Epidermal melanocyte (primary cell): Measurements from ENCODE around the gene GIMAP8.

ENCODE experiments used
- DNase-seq: peaks from one replicate; pipeline ENCODE4 v3.0.0; 2011; ENCODE audit warnings: low spot score; ENCODE audit not compliant: insufficient read length

The GIMAP8 gene

GRCh38 chr7:150450491-150451001 is at the start of gene GIMAP8:
GIMAP8 (plus strand) TSS chr7:150450630; CDS start chr7:150466699, 16,069 bp downstream.
- no peak for DNase-seq

GRCh38 chr7:150400788-150401423 is 49.5 kb upstream of the GIMAP8 start:
- DNase-seq: no peak

- DNase-seq: no peak
Measured at GRCh38 chr7:150401424-150401790, 49.0 kb upstream of the GIMAP8 start.

GRCh38 chr7:150401861-150402631 is 48.4 kb upstream of the GIMAP8 start:
- no peak for DNase-seq

- no peak for DNase-seq
Measured at GRCh38 chr7:150402671-150403321, 47.6 kb upstream of the GIMAP8 start.

GRCh38 chr7:150403376-150404171 is 46.9 kb upstream of the GIMAP8 start:
- DNase-seq: no peak

GRCh38 chr7:150404172-150404804 is 46.1 kb upstream of the GIMAP8 start:
- DNase-seq: no peak

GRCh38 chr7:150404805-150405583 is 45.4 kb upstream of the GIMAP8 start:
- peak; percentile 97 for DNase-seq

GRCh38 chr7:150405584-150406311 is 44.7 kb upstream of the GIMAP8 start:
- peak; percentile 63 for DNase-seq

- no peak for DNase-seq
Measured at GRCh38 chr7:150406312-150406566, 44.2 kb upstream of the GIMAP8 start.

GRCh38 chr7:150406567-150407421 is 43.6 kb upstream of the GIMAP8 start:
- DNase-seq: no peak

- DNase-seq: no peak
Measured at GRCh38 chr7:150407588-150408392, 42.6 kb upstream of the GIMAP8 start.

- no peak for DNase-seq
Measured at GRCh38 chr7:150408393-150409299, 41.8 kb upstream of the GIMAP8 start.

GRCh38 chr7:150409300-150410030 is 41.0 kb upstream of the GIMAP8 start:
- no peak for DNase-seq

GRCh38 chr7:150410131-150410530 is 40.3 kb upstream of the GIMAP8 start:
- no peak for DNase-seq

- no peak for DNase-seq
Measured at GRCh38 chr7:150410680-150411346, 39.6 kb upstream of the GIMAP8 start.
